GM10248 (cell line): ENCODE measurements around the gene SFRP2.

Source experiments
- CTCF ChIA-PET: fragments of 300-600 bp; sonication (Branson Sonifier 250); formaldehyde crosslinking; extraction: SDS; loops from one replicate; lab custom pipeline; 2021; ENCODE audit warnings: antibody characterized with exemption; lab: Yijun Ruan, JAX
- POLR2A ChIA-PET: fragments of 350-650 bp; sonication (Branson Sonifier 250); formaldehyde crosslinking; extraction: SDS; loops from one replicate; lab custom pipeline; 2020; ENCODE audit warnings: antibody characterized with exemption; lab: Yijun Ruan, JAX
- DNase-seq: peaks from one replicate; pipeline ENCODE4 v3.0.0; 2012; ENCODE audit errors: extremely low spot score
- CTCF ChIP-seq: IDR thresholded peaks from 2 replicates; pipeline ENCODE4 v1.5.1; 2012; ENCODE audit warnings: mild to moderate bottlenecking, low read depth; ENCODE audit errors: extremely low read depth, missing control alignments, control extremely low read depth

SFRP2 gene

GRCh38 chr4:153788413-153789276 lies at the start of gene SFRP2:
Gene SFRP2 (minus strand): TSS chr4:153789083. CDS start chr4:153788835, 248 bp downstream.
- no peak for DNase-seq
- TF ChIP-seq CTCF = no peak
- POLR2A ChIA-PET = no interaction called here
- CTCF ChIA-PET = no interaction called here

GRCh38 chr4:153838564-153838963 lies 49.7 kb upstream of the SFRP2 start:
- DNase-seq = no peak
- ChIA-PET POLR2A (no interaction called here), CTCF (no interaction called here)
- no peak for TF ChIP-seq CTCF

- no peak for DNase-seq
- POLR2A ChIA-PET = no interaction called here
- TF ChIP-seq CTCF = no peak
- CTCF ChIA-PET = no interaction called here
Measured at GRCh38 chr4:153834901-153835300, 46.0 kb upstream of the SFRP2 start.

- POLR2A ChIA-PET = no interaction called here
- CTCF ChIA-PET = interaction anchor here (1.3 kb wide), 1 partner anchor 14 kb away, joined by 4 read pairs; no protein-coding TSS in a partner anchor
- no peak for TF ChIP-seq CTCF
- no peak for DNase-seq
Measured at GRCh38 chr4:153832720-153833287, 43.9 kb upstream of the SFRP2 start.

GRCh38 chr4:153832054-153832453 lies 43.2 kb upstream of the SFRP2 start:
- ChIA-PET CTCF (interaction anchor here (1.3 kb wide), 1 partner anchor 13 kb away, joined by 4 read pairs; no protein-coding TSS in a partner anchor), POLR2A (no interaction called here)
- TF ChIP-seq CTCF = no peak
- no peak for DNase-seq

- POLR2A ChIA-PET = no interaction called here
- no peak for TF ChIP-seq CTCF
- DNase-seq = no peak
- CTCF ChIA-PET = interaction anchor here (2.2 kb wide), 1 partner anchor 12 kb away, joined by 6 read pairs; no protein-coding TSS in a partner anchor
Measured at GRCh38 chr4:153831245-153831644, 42.4 kb upstream of the SFRP2 start.
